GM23338 (cell line): ENCODE measurements around the gene DTNA. TPM values are rescaled to one million over a fixed set of nuclear protein-coding genes. Genes with fewer than 3 reads are reported as not detected.
"Not testable (repeated sequence)": the region's sequence is repeated elsewhere in the genome, so short reads cannot be mapped to it uniquely, and the experiment has no call there.

Source experiments
- ATAC-seq: fragments of 200-7000 bp; cut with Tn5 transposase; 3 replicates; pipeline ENCODE4 v1.9.1; 2020
- DNase-seq: peaks from one replicate; pipeline ENCODE4 v3.0.0-alpha.2; 2015; ENCODE audit warnings: low spot score
- H2AFZ ChIP-seq: fragments of 200-600 bp; sonication (generic); 2 replicates; pipeline ENCODE4 v1.8.0; 2016; ENCODE audit warnings: antibody characterized with exemption, mild to moderate bottlenecking, moderate library complexity
- H3F3A ChIP-seq: fragments of 200-600 bp; sonication (generic); replicated peaks from 2 replicates; pipeline ENCODE4 v1.8.0; 2017; ENCODE audit warnings: antibody characterized with exemption, mixed run types, low read depth
- H3K27ac ChIP-seq: fragments of 200-600 bp; sonication (generic); 2 replicates; pipeline ENCODE4 v1.6.1; 2016; ENCODE audit warnings: low read depth
- H3K27me3 ChIP-seq: fragments of 200-600 bp; sonication (generic); 2 replicates; pipeline ENCODE4 v1.8.0; 2016; ENCODE audit warnings: mild to moderate bottlenecking, mixed run types, moderate library complexity; ENCODE audit not compliant: insufficient read depth
- H3K36me3 ChIP-seq: fragments of 200-600 bp; sonication (generic); 2 replicates; pipeline ENCODE4 v1.8.0; 2016; ENCODE audit warnings: mild to moderate bottlenecking; ENCODE audit not compliant: insufficient read depth
- H3K4me1 ChIP-seq: fragments of 200-600 bp; sonication (generic); 2 replicates; pipeline ENCODE4 v1.8.0; 2016; ENCODE audit warnings: mild to moderate bottlenecking, moderate library complexity; ENCODE audit not compliant: insufficient read depth
- H3K4me2 ChIP-seq: fragments of 200-600 bp; sonication (generic); 2 replicates; pipeline ENCODE4 v1.7.1; 2017; ENCODE audit warnings: mixed run types
- H3K4me3 ChIP-seq: fragments of 200-600 bp; sonication (generic); 2 replicates; pipeline ENCODE4 v1.6.1; 2016; ENCODE audit warnings: mixed run types
- H3K79me2 ChIP-seq: fragments of 200-600 bp; sonication (generic); replicated peaks from 2 replicates; pipeline ENCODE4 v1.8.0; 2017; ENCODE audit warnings: mild to moderate bottlenecking; ENCODE audit not compliant: insufficient read depth
- H3K9me2 ChIP-seq: fragments of 200-600 bp; sonication (generic); 2 replicates; pipeline ENCODE4 v1.8.0; 2017; ENCODE audit not compliant: insufficient read depth
- H4K20me1 ChIP-seq: fragments of 200-600 bp; sonication (generic); replicated peaks from 2 replicates; pipeline ENCODE4 v1.8.0; 2017; ENCODE audit warnings: mild to moderate bottlenecking; ENCODE audit not compliant: insufficient read depth
- H3K27ac Mint-ChIP-seq: 2 replicates; pipeline ENCODE4 v1.8.0; 2020; ENCODE audit warnings: inconsistent platforms, mild to moderate bottlenecking, moderate library complexity, mixed read lengths
- H3K27me3 Mint-ChIP-seq: 3 replicates; pipeline ENCODE4 v1.8.0; 2022; ENCODE audit warnings: low read depth, mild to moderate bottlenecking, moderate library complexity, mixed read lengths, inconsistent platforms; ENCODE audit not compliant: insufficient read depth, poor library complexity
- H3K36me3 Mint-ChIP-seq: 3 replicates; pipeline ENCODE4 v1.8.0; 2021; ENCODE audit warnings: low read depth, mild to moderate bottlenecking, inconsistent platforms, moderate library complexity, mixed read lengths
- H3K4me1 Mint-ChIP-seq: 3 replicates; pipeline ENCODE4 v1.8.0; 2020; ENCODE audit warnings: mild to moderate bottlenecking, inconsistent platforms, mixed read lengths
- H3K4me3 Mint-ChIP-seq: 3 replicates; pipeline ENCODE4 v1.8.0; 2021; ENCODE audit warnings: moderate library complexity, mild to moderate bottlenecking, inconsistent platforms, mixed read lengths
- H3K9me3 Mint-ChIP-seq: 3 replicates; pipeline ENCODE4 v1.8.0; 2020; ENCODE audit warnings: moderate library complexity, mild to moderate bottlenecking, inconsistent platforms, mixed read lengths
- JUNB ChIP-seq: IDR thresholded peaks from one replicate; pipeline ENCODE4 v1.6.1; 2016; ENCODE audit warnings: antibody characterized with exemption; ENCODE audit not compliant: unreplicated experiment
- polyA plus RNA-seq: library from polyadenylated mRNA; unstranded; fragments of >200 nt; fragmentation: Nextera tagmentation; extraction: Ambion mirVana; gene quantifications from 2 replicates; pipeline ENCODE4 v1.2.1, GENCODE V29; 2016
- total RNA-seq: library from RNA; depleted of rRNA; stranded (reverse); fragments of >200 nt; shearing (Covaris generic); gene quantifications from 2 replicates; pipeline ENCODE4 v1.2.3, GENCODE V29; 2014
- TF ChIP-seq, protein P1 (sequence below): fragments of 250-450 bp; sonication (Bioruptor Pico); IDR thresholded peaks from 2 replicates; pipeline ENCODE4 v1.5.0; 2020; ENCODE audit warnings: mild to moderate bottlenecking, moderate library complexity
- TF ChIP-seq, protein P2 (sequence below): IDR thresholded peaks from 2 replicates; pipeline ENCODE4 v1.6.1; 2016; ENCODE audit warnings: antibody characterized with exemption

DTNA gene
- total and polyA plus RNA-seq, 2 experiments from 2014 or later = 11.5 to 25.1 TPM

GRCh38 chr18:34676816-34677574 is 33.1 kb upstream of the DTNA start (continued):
- TF ChIP-seq, protein P1, sequence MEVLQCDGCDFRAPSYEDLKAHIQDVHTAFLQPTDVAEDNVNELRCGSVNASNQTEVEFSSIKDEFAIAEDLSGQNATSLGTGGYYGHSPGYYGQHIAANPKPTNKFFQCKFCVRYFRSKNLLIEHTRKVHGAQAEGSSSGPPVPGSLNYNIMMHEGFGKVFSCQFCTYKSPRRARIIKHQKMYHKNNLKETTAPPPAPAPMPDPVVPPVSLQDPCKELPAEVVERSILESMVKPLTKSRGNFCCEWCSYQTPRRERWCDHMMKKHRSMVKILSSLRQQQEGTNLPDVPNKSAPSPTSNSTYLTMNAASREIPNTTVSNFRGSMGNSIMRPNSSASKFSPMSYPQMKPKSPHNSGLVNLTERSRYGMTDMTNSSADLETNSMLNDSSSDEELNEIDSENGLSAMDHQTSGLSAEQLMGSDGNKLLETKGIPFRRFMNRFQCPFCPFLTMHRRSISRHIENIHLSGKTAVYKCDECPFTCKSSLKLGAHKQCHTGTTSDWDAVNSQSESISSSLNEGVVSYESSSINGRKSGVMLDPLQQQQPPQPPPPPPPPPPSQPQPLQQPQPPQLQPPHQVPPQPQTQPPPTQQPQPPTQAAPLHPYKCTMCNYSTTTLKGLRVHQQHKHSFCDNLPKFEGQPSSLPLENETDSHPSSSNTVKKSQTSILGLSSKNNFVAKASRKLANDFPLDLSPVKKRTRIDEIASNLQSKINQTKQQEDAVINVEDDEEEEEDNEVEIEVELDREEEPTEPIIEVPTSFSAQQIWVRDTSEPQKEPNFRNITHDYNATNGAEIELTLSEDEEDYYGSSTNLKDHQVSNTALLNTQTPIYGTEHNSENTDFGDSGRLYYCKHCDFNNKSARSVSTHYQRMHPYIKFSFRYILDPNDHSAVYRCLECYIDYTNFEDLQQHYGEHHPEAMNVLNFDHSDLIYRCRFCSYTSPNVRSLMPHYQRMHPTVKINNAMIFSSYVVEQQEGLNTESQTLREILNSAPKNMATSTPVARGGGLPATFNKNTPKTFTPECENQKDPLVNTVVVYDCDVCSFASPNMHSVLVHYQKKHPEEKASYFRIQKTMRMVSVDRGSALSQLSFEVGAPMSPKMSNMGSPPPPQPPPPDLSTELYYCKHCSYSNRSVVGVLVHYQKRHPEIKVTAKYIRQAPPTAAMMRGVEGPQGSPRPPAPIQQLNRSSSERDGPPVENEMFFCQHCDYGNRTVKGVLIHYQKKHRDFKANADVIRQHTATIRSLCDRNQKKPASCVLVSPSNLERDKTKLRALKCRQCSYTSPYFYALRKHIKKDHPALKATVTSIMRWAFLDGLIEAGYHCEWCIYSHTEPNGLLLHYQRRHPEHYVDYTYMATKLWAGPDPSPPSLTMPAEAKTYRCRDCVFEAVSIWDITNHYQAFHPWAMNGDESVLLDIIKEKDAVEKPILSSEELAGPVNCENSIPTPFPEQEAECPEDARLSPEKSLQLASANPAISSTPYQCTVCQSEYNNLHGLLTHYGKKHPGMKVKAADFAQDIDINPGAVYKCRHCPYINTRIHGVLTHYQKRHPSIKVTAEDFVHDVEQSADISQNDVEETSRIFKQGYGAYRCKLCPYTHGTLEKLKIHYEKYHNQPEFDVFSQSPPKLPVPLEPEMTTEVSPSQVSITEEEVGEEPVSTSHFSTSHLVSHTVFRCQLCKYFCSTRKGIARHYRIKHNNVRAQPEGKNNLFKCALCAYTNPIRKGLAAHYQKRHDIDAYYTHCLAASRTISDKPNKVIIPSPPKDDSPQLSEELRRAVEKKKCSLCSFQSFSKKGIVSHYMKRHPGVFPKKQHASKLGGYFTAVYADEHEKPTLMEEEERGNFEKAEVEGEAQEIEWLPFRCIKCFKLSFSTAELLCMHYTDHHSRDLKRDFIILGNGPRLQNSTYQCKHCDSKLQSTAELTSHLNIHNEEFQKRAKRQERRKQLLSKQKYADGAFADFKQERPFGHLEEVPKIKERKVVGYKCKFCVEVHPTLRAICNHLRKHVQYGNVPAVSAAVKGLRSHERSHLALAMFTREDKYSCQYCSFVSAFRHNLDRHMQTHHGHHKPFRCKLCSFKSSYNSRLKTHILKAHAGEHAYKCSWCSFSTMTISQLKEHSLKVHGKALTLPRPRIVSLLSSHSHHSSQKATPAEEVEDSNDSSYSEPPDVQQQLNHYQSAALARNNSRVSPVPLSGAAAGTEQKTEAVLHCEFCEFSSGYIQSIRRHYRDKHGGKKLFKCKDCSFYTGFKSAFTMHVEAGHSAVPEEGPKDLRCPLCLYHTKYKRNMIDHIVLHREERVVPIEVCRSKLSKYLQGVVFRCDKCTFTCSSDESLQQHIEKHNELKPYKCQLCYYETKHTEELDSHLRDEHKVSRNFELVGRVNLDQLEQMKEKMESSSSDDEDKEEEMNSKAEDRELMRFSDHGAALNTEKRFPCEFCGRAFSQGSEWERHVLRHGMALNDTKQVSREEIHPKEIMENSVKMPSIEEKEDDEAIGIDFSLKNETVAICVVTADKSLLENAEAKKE (CRISPR knock-in tag) = no peak
- no peak for TF ChIP-seq JUNB
- TF ChIP-seq, protein P2, sequence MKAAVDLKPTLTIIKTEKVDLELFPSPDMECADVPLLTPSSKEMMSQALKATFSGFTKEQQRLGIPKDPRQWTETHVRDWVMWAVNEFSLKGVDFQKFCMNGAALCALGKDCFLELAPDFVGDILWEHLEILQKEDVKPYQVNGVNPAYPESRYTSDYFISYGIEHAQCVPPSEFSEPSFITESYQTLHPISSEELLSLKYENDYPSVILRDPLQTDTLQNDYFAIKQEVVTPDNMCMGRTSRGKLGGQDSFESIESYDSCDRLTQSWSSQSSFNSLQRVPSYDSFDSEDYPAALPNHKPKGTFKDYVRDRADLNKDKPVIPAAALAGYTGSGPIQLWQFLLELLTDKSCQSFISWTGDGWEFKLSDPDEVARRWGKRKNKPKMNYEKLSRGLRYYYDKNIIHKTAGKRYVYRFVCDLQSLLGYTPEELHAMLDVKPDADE = no peak

DNA sequence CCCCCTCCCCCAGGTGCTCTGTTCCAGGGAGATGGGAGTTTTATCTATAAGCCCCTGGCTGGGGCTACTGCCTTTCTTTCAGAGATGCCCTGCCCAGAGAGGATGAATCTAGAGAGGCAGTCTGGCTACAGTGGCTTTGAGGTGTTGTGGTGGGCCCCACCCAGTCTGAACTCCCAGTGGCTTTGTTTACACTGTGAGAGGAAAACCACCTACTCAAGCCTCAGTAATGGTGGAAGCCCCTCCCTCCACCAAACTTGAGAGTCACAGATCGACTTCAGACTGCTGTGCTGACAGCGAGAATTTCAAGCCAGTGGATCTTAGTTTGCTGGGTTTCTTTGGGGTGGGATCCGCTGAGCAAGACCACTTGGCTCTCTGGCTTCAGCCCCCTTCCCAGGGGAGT is 20.3 kb upstream of the DTNA start:
- H3K27me3 Mint-ChIP-seq, H2AFZ ChIP-seq, H3F3A ChIP-seq, H3K4me1 Mint-ChIP-seq, H3K27ac Mint-ChIP-seq, H3K9me3 Mint-ChIP-seq, H3K4me2 ChIP-seq, H3K4me1 ChIP-seq, H3K4me3 Mint-ChIP-seq, H3K9me2 ChIP-seq, H4K20me1 ChIP-seq, H3K36me3 ChIP-seq, H3K27ac ChIP-seq, H3K27me3 ChIP-seq, DNase-seq, H3K4me3 ChIP-seq, H3K79me2 ChIP-seq, ATAC-seq, H3K36me3 Mint-ChIP-seq: not testable (repeated sequence)
